Measurements from ENCODE around the gene HSP90AA1.

- TF ChIP-seq POLR2A (IDR thresholded peaks at IDR 0.05) (no peak), CTCF (IDR thresholded peaks at IDR 0.05) (no peak)
Measured at GRCh38 chr14:102088012-102088792, 1.4 kb upstream of the HSP90AA1 start.
